Measurements from ENCODE around the gene RAB23.

RAB23 gene

GRCh38 chr6:57210060-57210459 lies 12.0 kb downstream of the RAB23 start:
- TF ChIP-seq CTCF (IDR thresholded peaks at IDR 0.05) = no peak

- no peak for TF ChIP-seq CTCF (IDR thresholded peaks at IDR 0.05)
Measured at GRCh38 chr6:57209030-57209429, 13.1 kb downstream of the RAB23 start.

- no peak for TF ChIP-seq CTCF (IDR thresholded peaks at IDR 0.05)
Measured at GRCh38 chr6:57207872-57208271, 14.2 kb downstream of the RAB23 start.

GRCh38 chr6:57207141-57207540 lies 15.0 kb downstream of the RAB23 start:
- no peak for TF ChIP-seq CTCF (IDR thresholded peaks at IDR 0.05)

GRCh38 chr6:57205550-57206328 lies 16.4 kb downstream of the RAB23 start:
- no peak for TF ChIP-seq CTCF (IDR thresholded peaks at IDR 0.05)

GRCh38 chr6:57201718-57202117 lies 20.4 kb downstream of the RAB23 start:
- TF ChIP-seq CTCF (IDR thresholded peaks at IDR 0.05) = no peak

GRCh38 chr6:57198926-57199636 lies 23.0 kb downstream of the RAB23 start:
- TF ChIP-seq CTCF (IDR thresholded peaks at IDR 0.05) = no peak
